Ascending aorta (tissue), 2 donors: ENCODE measurements around the gene RTKN2. TPM values are rescaled to one million over a fixed set of nuclear protein-coding genes. Genes with fewer than 3 reads are reported as not detected.
"Not testable (repeated sequence)": the region's sequence is repeated elsewhere in the genome, so short reads cannot be mapped to it uniquely, and the experiment has no call there.

ENCODE experiments used
- DNase-seq, 2 donors: peaks; one replicate each; pipeline ENCODE4 v3.0.0-alpha.2; 2019; ENCODE audit warnings: low spot score in 2 of 2
- H3K27ac ChIP-seq, 2 donors: fragments of 200-600 bp; sonication (generic); one replicate each; pipeline ENCODE4 v1.5.1; 2016 to 2017; ENCODE audit warnings: mild to moderate bottlenecking in 1 of 2
- H3K27me3 ChIP-seq: fragments of 200-600 bp; sonication (generic); one replicate; pipeline ENCODE4 v1.5.1; 2017
- H3K36me3 ChIP-seq, 2 donors: fragments of 200-600 bp; sonication (generic); one replicate each; pipeline ENCODE4 v1.5.1; 2016
- H3K4me1 ChIP-seq, 2 donors: fragments of 200-600 bp; sonication (generic); one replicate each; pipeline ENCODE4 v1.5.1; 2016 to 2017; ENCODE audit warnings: mild to moderate bottlenecking in 1 of 2
- H3K4me3 ChIP-seq, 2 donors: fragments of 200-600 bp; sonication (generic); one replicate each; pipeline ENCODE4 v1.5.1; 2016 to 2017; ENCODE audit warnings: mild to moderate bottlenecking in 1 of 2
- H3K9me3 ChIP-seq, 2 donors: fragments of 200-600 bp; sonication (generic); one replicate each; pipeline ENCODE4 v1.5.1; 2016
- intact Hi-C: fragments of 100-400 bp; cut with DNase I; formaldehyde crosslinking; loops from one replicate; pipeline ENCODE4 v1.15.1; 2023
- total RNA-seq: library from RNA; depleted of rRNA; stranded (reverse); fragments of >200 nt; gene quantifications from one replicate; pipeline ENCODE4 v1.1.0, GENCODE V29; 2016
- TF ChIP-seq, protein P1 (sequence below), 3 experiments: fragments of 200-600 bp in 2 of 3; fragments of 450-650 bp in 1 of 3; sonication (generic) in 2 of 3; IDR thresholded peaks; one replicate each; pipeline ENCODE4 v1.5.1; 2016 to 2019; ENCODE audit warnings: antibody characterized with exemption in 3 of 3, mild to moderate bottlenecking in 1 of 3, moderate library complexity in 1 of 3

Gene RTKN2
- total RNA-seq, 1 donor from 2014 or later, result not detected

DNA sequence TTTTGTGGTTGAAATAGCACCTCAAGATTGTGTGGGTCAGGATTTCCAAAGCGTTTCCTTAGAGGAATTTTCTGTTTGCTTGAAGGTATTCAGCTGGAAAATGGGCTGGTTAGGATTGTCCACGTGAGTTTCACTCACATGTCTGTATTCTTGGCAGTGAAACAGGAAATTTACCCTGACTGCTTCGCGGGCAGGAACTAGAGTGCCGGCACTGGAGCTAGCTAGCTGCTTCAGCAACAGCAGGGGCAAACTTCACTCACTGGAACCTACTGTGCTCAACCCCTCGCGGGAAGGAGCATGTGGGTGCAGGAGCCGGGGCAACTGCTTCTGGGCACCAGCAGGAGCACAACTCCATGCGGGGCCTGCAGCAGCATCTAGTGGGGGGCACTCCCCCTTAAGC lies 38.0 kb upstream of the RTKN2 start:
- Histone ChIP-seq H3K36me3 (no peaks in the 10 kb centered on the region), H3K27ac (no peak overlapping the region), H3K27me3 (no peaks in the 10 kb centered on the region), H3K4me3 (no peak overlapping the region), H3K4me1 (no peaks in the 10 kb centered on the region), H3K9me3 (no peaks in the 10 kb centered on the region)
- TF ChIP-seq, protein P1, sequence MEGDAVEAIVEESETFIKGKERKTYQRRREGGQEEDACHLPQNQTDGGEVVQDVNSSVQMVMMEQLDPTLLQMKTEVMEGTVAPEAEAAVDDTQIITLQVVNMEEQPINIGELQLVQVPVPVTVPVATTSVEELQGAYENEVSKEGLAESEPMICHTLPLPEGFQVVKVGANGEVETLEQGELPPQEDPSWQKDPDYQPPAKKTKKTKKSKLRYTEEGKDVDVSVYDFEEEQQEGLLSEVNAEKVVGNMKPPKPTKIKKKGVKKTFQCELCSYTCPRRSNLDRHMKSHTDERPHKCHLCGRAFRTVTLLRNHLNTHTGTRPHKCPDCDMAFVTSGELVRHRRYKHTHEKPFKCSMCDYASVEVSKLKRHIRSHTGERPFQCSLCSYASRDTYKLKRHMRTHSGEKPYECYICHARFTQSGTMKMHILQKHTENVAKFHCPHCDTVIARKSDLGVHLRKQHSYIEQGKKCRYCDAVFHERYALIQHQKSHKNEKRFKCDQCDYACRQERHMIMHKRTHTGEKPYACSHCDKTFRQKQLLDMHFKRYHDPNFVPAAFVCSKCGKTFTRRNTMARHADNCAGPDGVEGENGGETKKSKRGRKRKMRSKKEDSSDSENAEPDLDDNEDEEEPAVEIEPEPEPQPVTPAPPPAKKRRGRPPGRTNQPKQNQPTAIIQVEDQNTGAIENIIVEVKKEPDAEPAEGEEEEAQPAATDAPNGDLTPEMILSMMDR (IDR thresholded peaks at IDR 0.05), result no peak
- intact Hi-C loops, result no loop called here
- DNase-seq, result no peak

DNA sequence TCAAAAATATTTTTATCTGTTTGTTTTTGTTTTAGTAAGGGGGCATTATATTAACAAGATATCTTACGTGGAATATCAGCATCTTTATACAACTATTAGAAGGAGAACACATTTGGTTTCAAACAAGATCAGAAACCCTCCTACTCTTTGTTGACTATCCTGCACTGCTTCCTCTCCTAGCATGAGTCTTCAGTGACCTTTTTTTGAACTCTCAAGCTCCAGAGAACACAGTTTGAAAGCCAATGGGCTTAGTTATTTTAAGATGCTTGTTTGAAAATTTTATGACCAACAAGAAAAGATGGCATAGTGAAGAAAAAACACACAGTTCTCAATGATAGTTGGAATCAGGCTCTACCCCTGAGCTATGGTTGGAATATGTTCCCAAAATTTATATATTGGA lies 37.2 kb upstream of the RTKN2 start:
- intact Hi-C loops, result no loop called here
- no peak overlapping the region for H3K27ac ChIP-seq
- H3K27me3 ChIP-seq, result no peaks in the 10 kb centered on the region
- H3K36me3 ChIP-seq, result no peaks in the 10 kb centered on the region
- no peak overlapping the region for H3K4me3 ChIP-seq
- H3K4me1 ChIP-seq, result no peaks in the 10 kb centered on the region
- TF ChIP-seq, protein P1 (IDR thresholded peaks at IDR 0.05), result no peak
- no peak for DNase-seq
- H3K9me3 ChIP-seq, result no peaks in the 10 kb centered on the region

- no peak for DNase-seq
- TF ChIP-seq, protein P1 (IDR thresholded peaks at IDR 0.05), result no peak
- Histone ChIP-seq H3K4me1 (no peaks in the 10 kb centered on the region), H3K36me3 (no peaks in the 10 kb centered on the region), H3K9me3 (no peaks in the 10 kb centered on the region), H3K4me3 (no peak overlapping the region), H3K27ac (no peak overlapping the region), H3K27me3 (no peaks in the 10 kb centered on the region)
- intact Hi-C loops, result no loop called here
These were observed 35.3 kb upstream of the RTKN2 start for GRCh38 chr10:62303922-62304321.

- TF ChIP-seq, protein P1 (IDR thresholded peaks at IDR 0.05), result no peak
- H3K4me3 ChIP-seq, result no peak overlapping the region
- H3K27me3 ChIP-seq, result no peaks in the 10 kb centered on the region
- no peaks in the 10 kb centered on the region for H3K9me3 ChIP-seq
- no peak for DNase-seq
- H3K27ac ChIP-seq, result no peak overlapping the region
- no peaks in the 10 kb centered on the region for H3K4me1 ChIP-seq
- intact Hi-C loops, result no loop called here
- no peaks in the 10 kb centered on the region for H3K36me3 ChIP-seq
These were observed 34.1 kb upstream of the RTKN2 start for GRCh38 chr10:62302760-62303159.

GRCh38 chr10:62297857-62298256 lies 29.2 kb upstream of the RTKN2 start:
- no peaks in the 10 kb centered on the region for H3K36me3 ChIP-seq
- no peak overlapping the region for H3K27ac ChIP-seq
- no peak for DNase-seq
- no peaks in the 10 kb centered on the region for H3K4me1 ChIP-seq
- no peaks in the 10 kb centered on the region for H3K27me3 ChIP-seq
- intact Hi-C loops, result no loop called here
- TF ChIP-seq, protein P1 (IDR thresholded peaks at IDR 0.05), result no peak
- no peaks in the 10 kb centered on the region for H3K9me3 ChIP-seq
- H3K4me3 ChIP-seq, result no peak overlapping the region

DNA sequence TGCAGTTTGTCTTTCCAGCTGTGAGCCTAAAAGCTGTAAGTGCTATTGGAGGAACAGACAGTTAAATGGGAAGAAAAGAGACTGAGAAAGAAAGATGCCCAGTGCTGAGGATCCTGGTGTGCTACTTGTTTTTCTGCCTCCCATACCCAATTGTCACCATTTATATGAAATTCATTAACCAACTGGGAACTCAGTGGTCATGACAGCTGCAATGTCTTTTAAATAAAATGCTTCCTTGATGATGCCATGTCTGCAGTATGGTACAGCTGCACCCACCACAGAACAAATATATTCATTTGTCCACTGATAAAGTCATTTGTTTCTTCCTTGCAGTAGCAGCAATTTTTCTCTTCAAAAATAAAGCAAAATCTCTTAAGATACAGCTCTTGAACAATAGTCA lies 15.6 kb upstream of the RTKN2 start:
- Histone ChIP-seq H3K27ac (no peak overlapping the region), H3K9me3 (no peaks in the 10 kb centered on the region), H3K27me3 (no peaks in the 10 kb centered on the region), H3K36me3 (no peaks in the 10 kb centered on the region), H3K4me3 (no peak overlapping the region), H3K4me1 (no peaks in the 10 kb centered on the region)
- TF ChIP-seq, protein P1 (IDR thresholded peaks at IDR 0.05), result no peak
- intact Hi-C loops, result no loop called here
- no peak for DNase-seq

DNA sequence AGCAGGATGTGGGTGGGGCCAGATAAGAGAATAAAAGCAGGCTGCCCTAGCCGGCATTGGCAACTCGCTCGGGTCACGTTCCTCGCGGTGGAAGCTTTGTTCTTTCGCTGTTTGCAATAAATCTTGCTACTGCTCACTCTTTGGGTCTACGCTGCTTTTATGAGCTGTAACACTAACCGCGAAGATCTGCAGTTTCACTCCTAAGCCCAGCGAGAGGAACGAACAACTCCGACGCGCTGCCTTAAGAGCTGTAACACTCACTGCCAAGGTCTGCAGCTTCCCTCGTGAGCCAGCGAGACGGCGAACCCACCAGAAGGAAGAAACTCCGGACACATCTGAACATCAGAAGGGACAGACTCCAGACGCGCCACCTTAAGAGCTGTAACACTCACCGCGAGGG lies 12.7 kb upstream of the RTKN2 start:
- H3K27me3 ChIP-seq, H3K4me1 ChIP-seq, intact Hi-C loops, H3K36me3 ChIP-seq, DNase-seq, H3K4me3 ChIP-seq, H3K9me3 ChIP-seq, H3K27ac ChIP-seq: not testable (repeated sequence)

DNA sequence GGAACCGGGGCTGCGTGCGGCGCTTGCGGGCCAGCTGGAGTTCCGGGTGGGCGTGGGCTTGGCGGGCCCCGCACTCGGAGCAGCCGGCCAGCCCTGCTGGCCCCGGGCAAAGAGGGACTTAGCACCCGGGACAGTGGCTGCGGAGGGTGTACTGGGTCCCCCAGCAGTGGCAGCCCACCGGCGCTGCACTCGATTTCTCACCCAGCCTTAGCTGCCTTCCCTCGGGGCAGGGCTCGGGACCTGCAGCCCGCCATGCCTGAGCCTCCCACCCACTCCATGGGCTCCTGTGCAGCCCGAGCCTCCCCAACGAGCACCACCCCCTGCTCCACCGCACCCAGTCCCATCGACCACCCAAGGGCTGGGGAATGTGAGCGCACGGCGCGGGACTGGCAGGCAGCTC lies 11.7 kb upstream of the RTKN2 start:
- H3K27ac ChIP-seq, H3K4me3 ChIP-seq, H3K36me3 ChIP-seq, H3K27me3 ChIP-seq, H3K9me3 ChIP-seq, intact Hi-C loops, DNase-seq, H3K4me1 ChIP-seq: not testable (repeated sequence)
